ENCODE data around the gene DPP10.

DNA sequence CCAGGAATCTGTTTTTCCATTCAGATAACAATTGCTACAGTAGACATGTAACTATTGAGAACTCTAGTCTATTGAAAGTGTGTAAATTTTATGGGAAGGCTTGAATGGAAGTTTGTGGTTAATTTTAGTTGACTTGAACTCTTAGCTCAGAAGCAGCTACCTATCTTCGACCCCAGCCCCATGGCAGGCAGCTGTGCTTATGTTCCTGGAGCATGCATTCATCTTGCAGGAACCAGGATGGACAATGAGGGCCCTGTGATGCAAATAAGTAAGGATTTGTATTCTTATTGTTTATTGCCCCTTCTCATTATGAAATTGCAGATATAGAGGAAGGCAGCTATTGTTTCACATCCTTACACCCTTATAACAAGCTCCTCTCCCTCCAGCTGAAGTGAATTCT, 1252.2 kb downstream of the DPP10 start:
- TF ChIP-seq, protein P1, sequence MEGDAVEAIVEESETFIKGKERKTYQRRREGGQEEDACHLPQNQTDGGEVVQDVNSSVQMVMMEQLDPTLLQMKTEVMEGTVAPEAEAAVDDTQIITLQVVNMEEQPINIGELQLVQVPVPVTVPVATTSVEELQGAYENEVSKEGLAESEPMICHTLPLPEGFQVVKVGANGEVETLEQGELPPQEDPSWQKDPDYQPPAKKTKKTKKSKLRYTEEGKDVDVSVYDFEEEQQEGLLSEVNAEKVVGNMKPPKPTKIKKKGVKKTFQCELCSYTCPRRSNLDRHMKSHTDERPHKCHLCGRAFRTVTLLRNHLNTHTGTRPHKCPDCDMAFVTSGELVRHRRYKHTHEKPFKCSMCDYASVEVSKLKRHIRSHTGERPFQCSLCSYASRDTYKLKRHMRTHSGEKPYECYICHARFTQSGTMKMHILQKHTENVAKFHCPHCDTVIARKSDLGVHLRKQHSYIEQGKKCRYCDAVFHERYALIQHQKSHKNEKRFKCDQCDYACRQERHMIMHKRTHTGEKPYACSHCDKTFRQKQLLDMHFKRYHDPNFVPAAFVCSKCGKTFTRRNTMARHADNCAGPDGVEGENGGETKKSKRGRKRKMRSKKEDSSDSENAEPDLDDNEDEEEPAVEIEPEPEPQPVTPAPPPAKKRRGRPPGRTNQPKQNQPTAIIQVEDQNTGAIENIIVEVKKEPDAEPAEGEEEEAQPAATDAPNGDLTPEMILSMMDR (conservative IDR thresholded peaks at IDR 0.05; ENCODE audit: low read depth, low read length): no peak
- TF ChIP-seq EZH2phosphoT487 (IDR thresholded peaks at IDR 0.05; ENCODE audit: borderline replicate concordance, low read length): no peak

Data from PC-3 (cell line).